Pancreas (tissue), 10 donors: ENCODE measurements around the gene IL7R. TPM values are rescaled to one million over a fixed set of nuclear protein-coding genes. Genes with fewer than 3 reads are reported as not detected.
A peak's percentile ranks its signal among the peaks of the same experiment; 100 is the strongest.
"Not testable (repeated sequence)": the region's sequence is repeated elsewhere in the genome, so short reads cannot be mapped to it uniquely, and the experiment has no call there.

ENCODE experiments used
- ATAC-seq, 4 donors: fragments of 200-7000 bp; cut with Tn5 transposase; one replicate each; pipeline versions ENCODE4 v1.8.0 to v1.9.1; 2020; ENCODE audit warnings: mild to moderate bottlenecking in 4 of 4, moderate library complexity in 4 of 4
- DNase-seq, 6 donors: peaks; one replicate each; pipeline ENCODE4 v3.0.0-alpha.2; 2020
- FAIRE-seq: peaks from 2 replicates; lab custom pipeline; 2012; peaks lifted over from hg19 to GRCh38; lab: Jason Lieb, UNC
- H3K27ac ChIP-seq, 4 donors: fragments of 200-600 bp; sonication (generic); 1 replicate in 3 of 4; 2 replicates in 1 of 4; pipeline versions ENCODE4 v1.5.0 to v1.8.0; 2020
- H3K27me3 ChIP-seq, 4 donors: fragments of 200-600 bp; one replicate each; pipeline ENCODE4 v1.8.0; 2021
- H3K36me3 ChIP-seq, 3 donors: fragments of 200-600 bp; sonication (generic) in 1 of 3; one replicate each; pipeline versions ENCODE4 v1.5.0 to v1.8.0; 2020 to 2021
- H3K4me1 ChIP-seq, 3 donors: fragments of 200-600 bp; one replicate each; pipeline ENCODE4 v1.8.0; 2021
- H3K4me3 ChIP-seq, 4 donors: fragments of 200-600 bp; sonication (generic) in 2 of 4; one replicate each; pipeline versions ENCODE4 v1.5.0 to v1.8.0; 2020 to 2021
- H3K9me3 ChIP-seq, 4 donors: fragments of 200-600 bp; one replicate each; pipeline ENCODE4 v1.8.0; 2021
- WGBS, 2 donors: extraction: QIAGEN DNeasy Blood & Tissue Kit; methylation state at CpG; one replicate each; pipeline ENCODE4 v1.1.7; 2013; 5-methylcytosine and 5-hydroxymethylcytosine counted together
- intact Hi-C, 3 donors: fragments of 100-400 bp; cut with DNase I; formaldehyde crosslinking; loops; one replicate each; pipeline versions ENCODE4 v1.11.1 to v1.14.2; 2022
- polyA plus RNA-seq, 2 donors: library from polyadenylated mRNA; stranded (reverse); fragments of 200-250 nt; gene quantifications; one replicate each; pipeline ENCODE4 v1.2.3, GENCODE V29; 2013
- total RNA-seq, 6 donors: library from RNA; stranded (reverse); fragmentation: NEBNext Ultra II Directional in 4 of 6; extraction: Animal tissue kit (Norgen Biotek cat#: 25700) in 4 of 6; gene quantifications; one replicate each; pipeline versions ENCODE4 v1.2.1 to v1.2.4, GENCODE V29; 2021 to 2023
- TF ChIP-seq, protein P1 (sequence below), 4 donors: fragments of 200-600 bp; sonication (generic) in 3 of 4; IDR thresholded peaks; one replicate each; pipeline versions ENCODE4 v1.5.0 to v1.8.0; 2021; ENCODE audit warnings: antibody characterized with exemption in 4 of 4
- donor health status: healthy with polysubstance abuse.
- donor health status: DM: no; HTN: no; CAD: no; lungs with moderate emphysema.
- donor health status: DM: no; HTN: no; CAD: no.
- donor health status: control.
- donor health status: control.
- donor health status: Bipolar disorder and iron deficiency.
- donor health status: DM: yes; HTN: yes; CAD: no.
- donor health status: DM: no; HTN: no; CAD: no.
- donor health status: DM: no; HTN: no; CAD: no.
- donor health status: DM: yes; HTN: yes; CAD: no.

The IL7R gene
- total and polyA plus RNA-seq, 8 donors, result 0.04 to 3.9 (median 1.3) TPM

DNA sequence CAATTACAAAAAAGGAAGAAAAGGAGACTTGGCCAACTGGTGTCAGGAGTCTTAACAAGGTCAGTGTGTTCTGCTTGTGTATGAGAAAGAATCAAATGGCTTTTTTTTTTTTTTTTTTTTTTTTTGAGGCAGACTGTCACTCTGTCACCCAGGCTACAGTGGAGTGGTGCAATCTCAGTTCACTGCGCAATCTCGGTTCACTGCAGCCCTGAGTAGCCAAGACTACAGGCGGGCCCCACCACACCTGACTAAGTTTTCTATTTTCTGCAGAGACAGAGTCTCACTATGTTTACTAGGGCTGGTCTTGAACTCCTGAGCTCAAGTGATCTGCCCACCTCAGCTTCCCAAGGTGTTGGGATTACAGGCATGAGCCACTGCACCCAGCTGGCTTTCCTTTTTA is 3.1 kb upstream of the IL7R start:
- no peak overlapping the region for H3K4me3 ChIP-seq
- H3K27me3 ChIP-seq, result no peaks in the 10 kb centered on the region
- no peak for FAIRE-seq
- H3K4me1 ChIP-seq, result no peaks in the 10 kb centered on the region
- no peaks in the 10 kb centered on the region for H3K9me3 ChIP-seq
- TF ChIP-seq, protein P1, sequence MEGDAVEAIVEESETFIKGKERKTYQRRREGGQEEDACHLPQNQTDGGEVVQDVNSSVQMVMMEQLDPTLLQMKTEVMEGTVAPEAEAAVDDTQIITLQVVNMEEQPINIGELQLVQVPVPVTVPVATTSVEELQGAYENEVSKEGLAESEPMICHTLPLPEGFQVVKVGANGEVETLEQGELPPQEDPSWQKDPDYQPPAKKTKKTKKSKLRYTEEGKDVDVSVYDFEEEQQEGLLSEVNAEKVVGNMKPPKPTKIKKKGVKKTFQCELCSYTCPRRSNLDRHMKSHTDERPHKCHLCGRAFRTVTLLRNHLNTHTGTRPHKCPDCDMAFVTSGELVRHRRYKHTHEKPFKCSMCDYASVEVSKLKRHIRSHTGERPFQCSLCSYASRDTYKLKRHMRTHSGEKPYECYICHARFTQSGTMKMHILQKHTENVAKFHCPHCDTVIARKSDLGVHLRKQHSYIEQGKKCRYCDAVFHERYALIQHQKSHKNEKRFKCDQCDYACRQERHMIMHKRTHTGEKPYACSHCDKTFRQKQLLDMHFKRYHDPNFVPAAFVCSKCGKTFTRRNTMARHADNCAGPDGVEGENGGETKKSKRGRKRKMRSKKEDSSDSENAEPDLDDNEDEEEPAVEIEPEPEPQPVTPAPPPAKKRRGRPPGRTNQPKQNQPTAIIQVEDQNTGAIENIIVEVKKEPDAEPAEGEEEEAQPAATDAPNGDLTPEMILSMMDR (IDR thresholded peaks at IDR 0.05), result no peak
- WGBS, 2 donors, result 62 to 88% methylated on average over 3 of the region's 3 CpGs
- intact Hi-C loops, result no loop called here
- ATAC-seq, result peak in 2 of 4 donors; percentile 21 to 34
- H3K36me3 ChIP-seq, result no peaks in the 10 kb centered on the region
- no peak for DNase-seq
- H3K27ac ChIP-seq, result no peak overlapping the region

DNA sequence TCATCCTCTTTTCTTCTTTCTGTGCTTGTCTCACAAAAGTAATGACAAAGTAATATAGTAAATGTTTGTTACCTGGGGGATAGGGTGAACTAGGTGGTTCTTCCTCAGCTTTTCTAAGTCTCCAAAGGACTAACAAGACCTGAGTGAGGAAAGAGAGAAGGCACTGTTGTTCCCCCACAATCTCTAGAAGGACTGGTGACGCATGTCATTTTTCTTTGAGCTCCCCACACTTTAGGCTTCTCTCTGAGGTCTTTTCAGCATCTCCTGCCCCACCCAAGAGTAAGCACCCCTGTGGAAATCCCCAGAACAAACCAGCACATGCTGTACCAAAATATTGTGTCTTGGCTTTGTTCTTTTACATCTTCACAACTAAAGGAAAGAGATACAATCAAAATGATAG is 2.4 kb upstream of the IL7R start:
- Histone ChIP-seq H3K27ac (no peak overlapping the region), H3K9me3 (no peaks in the 10 kb centered on the region), H3K4me3 (no peak overlapping the region), H3K27me3 (no peaks in the 10 kb centered on the region), H3K36me3 (no peaks in the 10 kb centered on the region), H3K4me1 (no peaks in the 10 kb centered on the region)
- ATAC-seq, result no peak
- intact Hi-C loops, result no loop called here
- FAIRE-seq, result no peak
- TF ChIP-seq, protein P1 (IDR thresholded peaks at IDR 0.05), result no peak
- 58 to 88% methylated on average over 1 of the region's 1 CpG for WGBS, 2 donors
- DNase-seq, result no peak

DNA sequence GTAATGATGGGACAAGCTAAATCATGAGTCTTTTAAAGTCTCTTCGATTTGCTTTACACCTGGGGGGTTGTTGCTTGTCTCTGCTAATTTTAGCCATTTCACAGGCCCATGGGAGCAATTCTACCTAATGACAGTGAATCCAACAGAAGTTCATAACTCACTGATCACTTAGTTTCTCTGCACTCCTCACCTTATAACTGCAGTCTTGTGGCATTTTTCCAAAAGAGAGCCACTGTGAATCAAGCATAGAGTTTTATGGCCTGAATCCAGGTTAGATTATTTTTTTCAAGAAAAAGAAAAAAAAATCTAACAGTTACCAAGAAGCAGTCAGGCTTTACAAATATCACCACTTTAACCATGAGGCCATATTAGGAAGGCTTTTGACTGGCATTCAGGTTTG is 1.5 kb upstream of the IL7R start:
- Histone ChIP-seq H3K4me1 (no peaks in the 10 kb centered on the region), H3K4me3 (no peak overlapping the region), H3K27me3 (no peaks in the 10 kb centered on the region), H3K27ac (no peak overlapping the region), H3K36me3 (no peaks in the 10 kb centered on the region), H3K9me3 (no peaks in the 10 kb centered on the region)
- 42 to 67% methylated on average over 1 of the region's 1 CpG for WGBS, 2 donors
- no peak for FAIRE-seq
- no peak for ATAC-seq
- DNase-seq, result no peak
- TF ChIP-seq, protein P1 (IDR thresholded peaks at IDR 0.05), result no peak
- intact Hi-C loops, result no loop called here

DNA sequence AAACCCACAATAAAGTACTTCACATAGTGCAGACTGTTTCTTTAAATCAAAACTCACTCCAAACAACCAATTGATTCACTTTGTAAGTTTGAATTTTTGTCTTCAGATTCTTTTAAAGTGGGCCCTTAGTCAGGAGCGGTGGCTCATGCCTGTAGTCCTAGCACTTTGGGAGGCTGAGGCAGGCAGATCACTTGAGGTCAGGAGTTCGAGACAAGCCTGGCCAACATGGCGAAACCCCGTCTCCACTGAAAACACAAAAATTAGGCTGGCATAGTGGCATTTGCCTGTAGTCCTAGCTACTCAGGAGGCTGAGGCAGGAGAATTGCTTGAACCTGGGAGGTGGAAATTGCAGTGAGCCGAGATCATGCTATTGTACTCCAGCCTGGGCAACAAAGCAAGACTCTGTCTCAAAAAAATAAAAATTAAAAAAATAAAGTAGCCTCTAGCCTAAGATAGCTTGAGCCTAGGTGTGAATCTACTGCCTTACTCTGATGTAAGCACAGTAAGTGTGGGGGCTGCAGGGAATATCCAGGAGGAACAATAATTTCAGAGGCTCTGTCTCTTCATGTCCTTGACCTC is 416 bp upstream of the IL7R start:
- WGBS, 2 donors, result 88 to 95% methylated on average over 5 of the region's 5 CpGs
- intact Hi-C loops, H3K4me1 ChIP-seq, DNase-seq, ATAC-seq, H3K4me3 ChIP-seq, H3K27me3 ChIP-seq, H3K36me3 ChIP-seq, FAIRE-seq, H3K9me3 ChIP-seq, H3K27ac ChIP-seq: not testable (repeated sequence)

DNA sequence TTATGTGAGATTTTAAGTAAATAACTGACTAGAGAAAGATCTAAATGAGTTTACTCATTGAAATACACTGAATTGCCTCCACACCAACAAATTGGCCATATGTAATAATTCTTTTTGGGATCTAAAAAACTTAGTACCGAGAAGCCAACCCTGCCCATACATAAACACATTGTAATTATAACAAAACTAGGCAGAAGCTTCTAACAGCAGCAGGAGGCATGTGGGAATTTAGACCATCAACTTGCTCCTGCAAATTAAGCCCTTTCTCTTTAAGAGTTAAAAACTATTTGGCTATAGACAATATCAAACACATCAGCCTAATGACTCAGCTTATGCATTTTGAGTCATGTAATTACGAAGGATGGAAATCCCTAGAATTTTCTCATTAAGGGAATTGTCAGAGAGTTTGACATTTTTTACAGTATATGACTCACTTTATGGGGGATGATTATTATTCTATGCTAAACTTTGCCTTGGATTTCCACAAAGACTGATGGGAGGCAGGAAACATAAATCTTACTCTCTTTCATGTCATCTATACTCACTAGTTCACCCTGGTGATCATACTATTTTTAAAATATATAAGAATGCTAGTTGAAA is 1.0 kb downstream of the IL7R start:
- ATAC-seq (no peak), FAIRE-seq (no peak), DNase-seq (no peak)
- no peak overlapping the region for H3K4me3 ChIP-seq
- no peaks in the 10 kb centered on the region for H3K4me1 ChIP-seq
- H3K36me3 ChIP-seq, result no peaks in the 10 kb centered on the region
- H3K27ac ChIP-seq, result no peak overlapping the region
- TF ChIP-seq, protein P1 (IDR thresholded peaks at IDR 0.05), result no peak
- H3K9me3 ChIP-seq, result no peaks in the 10 kb centered on the region
- no peaks in the 10 kb centered on the region for H3K27me3 ChIP-seq
- WGBS, 2 donors, result 51 to 67% methylated on average over 2 of the region's 2 CpGs
- intact Hi-C loops, result no loop called here
